Endothelial cell of hepatic sinusoid (primary cell): Measurements from ENCODE around the gene PEMT.
"Not testable (repeated sequence)": the region's sequence is repeated elsewhere in the genome, so short reads cannot be mapped to it uniquely, and the experiment has no call there.

Source experiments
- in situ Hi-C: cut with HindIII; loops from 2 replicates; pipeline ENCODE4 v1.10.0; 2017; ENCODE audit warnings: low sequenced_read_pairs

PEMT gene

DNA sequence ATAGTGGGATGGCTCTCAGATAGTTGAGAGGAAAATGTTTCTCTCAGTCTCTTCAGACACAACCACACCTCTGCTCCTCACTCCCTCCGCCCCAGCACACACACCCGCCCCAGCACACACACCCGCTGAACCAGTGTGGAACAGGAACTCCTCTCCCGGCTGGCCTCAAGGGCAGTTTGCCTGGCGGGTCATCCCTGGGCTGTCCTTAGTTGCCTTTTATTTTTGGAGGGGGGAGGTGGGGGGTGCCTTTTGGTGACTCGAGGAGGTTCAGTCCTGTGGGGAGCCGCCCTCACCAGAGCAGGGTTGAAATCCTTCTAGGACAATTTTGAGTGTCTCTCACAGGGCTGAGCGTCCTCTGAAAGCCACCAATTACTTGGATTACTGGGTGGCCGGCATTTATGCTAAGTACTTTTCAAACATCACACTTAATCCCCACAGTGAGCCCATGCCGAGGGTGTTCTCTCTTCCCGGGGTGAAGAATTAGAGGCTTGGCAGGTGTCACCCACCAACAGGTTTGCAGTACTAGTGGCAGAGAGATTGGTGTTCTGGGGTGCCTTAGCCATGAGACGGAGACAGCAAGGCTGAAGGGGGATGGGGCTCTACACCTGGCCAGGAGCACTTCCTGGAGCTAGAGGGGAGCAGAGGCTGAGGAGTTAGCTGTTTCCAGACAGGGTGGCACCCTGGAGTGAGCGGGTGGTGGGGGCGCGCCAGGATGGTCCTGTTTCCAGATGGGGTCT, 98.1 kb downstream of the PEMT start:
- in situ Hi-C loops: no loop called here

DNA sequence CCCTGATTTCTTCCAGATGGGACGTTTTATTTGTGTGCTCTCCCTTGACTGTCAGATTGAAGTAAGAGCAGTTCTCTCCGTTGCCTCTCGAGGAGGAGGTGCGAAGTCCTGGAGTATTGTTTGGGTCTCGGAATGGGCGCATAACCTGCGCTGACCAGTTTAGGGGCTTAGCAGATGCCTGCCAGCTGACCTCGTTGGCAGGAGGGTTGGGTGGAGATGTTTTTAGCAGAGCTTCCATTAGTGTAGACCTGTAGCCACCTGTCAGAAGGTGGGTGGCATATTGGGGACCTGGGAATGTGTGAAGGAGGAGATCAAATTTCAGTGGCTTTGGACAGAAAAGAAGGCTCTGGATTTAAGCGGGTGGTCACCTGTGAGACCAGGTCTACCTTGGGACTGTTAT, 98.9 kb downstream of the PEMT start:
- in situ Hi-C loops: no loop called here

DNA sequence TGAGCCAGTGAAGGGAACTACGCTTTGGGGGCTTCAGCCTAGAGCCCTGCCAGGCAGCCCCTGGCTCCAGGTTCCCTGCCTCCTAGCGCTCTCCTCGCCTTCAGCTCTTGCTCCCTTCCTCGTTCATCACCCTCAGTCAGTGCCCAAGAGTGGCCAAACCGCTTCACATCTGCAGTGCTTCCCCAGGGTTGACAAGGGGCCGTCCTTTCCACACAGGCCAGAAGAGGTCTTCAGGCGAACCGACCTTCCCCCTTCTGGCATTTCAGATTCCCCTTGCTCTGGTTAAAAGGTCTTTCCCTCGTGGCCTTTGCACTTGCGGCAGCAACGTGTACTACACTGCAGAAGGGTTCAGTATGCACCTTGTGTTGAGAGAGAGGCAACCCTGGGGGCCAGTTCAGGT, 99.4 kb downstream of the PEMT start:
- in situ Hi-C loops: no loop called here

DNA sequence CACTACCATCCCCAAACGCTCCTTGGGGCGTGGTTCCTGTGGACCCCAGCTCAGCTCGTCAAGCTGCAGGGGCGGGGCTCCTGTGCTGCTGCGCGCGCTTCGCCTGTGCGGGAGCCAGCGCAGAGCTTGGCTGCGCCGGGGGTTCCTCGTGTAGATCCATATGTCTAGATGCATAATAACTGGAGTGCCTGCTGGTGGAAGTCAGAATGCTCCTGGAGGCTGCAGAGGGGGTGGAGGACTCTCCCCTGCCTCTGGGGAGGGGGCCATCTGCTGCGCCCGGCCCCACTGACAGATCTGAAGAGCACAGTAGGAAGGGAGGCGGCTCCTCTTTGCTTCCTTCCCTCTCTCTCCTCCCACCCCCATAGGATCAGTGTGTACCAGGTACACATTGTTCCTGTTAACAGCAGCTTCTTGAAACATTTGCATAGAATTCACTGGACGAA, 99.9 kb downstream of the PEMT start:
- in situ Hi-C loops: no loop called here

DNA sequence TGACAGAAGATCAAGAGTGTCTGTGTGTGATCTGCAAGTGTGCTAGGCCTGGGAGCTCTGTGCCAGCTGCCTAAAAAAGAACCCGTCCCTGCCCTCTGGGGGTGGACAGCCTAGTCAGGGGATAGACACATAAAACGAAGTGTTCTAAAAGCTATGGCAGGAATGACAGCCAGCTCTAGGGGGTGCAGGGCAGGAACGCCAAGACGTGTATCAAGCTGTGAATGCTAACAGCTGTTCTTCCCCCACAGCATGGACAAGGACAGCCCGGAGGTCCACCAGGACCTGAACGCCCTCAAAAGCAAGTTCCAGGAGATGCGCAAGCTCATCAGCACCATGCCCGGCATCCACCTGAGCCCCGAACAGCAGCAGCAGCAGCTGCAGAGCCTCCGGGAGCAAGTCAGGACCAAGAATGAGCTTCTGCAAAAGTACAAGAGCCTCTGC, 100.5 kb downstream of the PEMT start:
- in situ Hi-C loops: no loop called here

DNA sequence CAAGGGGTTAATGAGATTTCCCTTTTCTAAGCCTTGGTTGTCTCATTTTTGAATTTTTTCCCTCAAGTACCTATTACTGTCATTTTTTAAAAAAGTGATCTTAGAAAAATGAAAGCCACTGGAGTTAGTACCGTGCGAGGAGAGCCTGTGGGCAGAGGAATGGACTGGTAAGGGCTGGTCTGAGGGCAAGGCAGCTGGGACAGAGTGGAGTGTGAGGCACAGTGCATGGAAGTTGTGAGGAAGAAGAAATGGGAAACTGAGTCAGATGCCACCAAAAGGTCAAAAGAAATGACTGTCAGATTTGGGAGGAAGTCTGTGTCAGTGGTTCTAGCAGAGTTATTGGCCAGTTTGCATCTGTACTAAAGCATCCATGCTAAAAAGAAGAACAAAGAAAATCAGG, 103.5 kb downstream of the PEMT start:
- in situ Hi-C loops: no loop called here

DNA sequence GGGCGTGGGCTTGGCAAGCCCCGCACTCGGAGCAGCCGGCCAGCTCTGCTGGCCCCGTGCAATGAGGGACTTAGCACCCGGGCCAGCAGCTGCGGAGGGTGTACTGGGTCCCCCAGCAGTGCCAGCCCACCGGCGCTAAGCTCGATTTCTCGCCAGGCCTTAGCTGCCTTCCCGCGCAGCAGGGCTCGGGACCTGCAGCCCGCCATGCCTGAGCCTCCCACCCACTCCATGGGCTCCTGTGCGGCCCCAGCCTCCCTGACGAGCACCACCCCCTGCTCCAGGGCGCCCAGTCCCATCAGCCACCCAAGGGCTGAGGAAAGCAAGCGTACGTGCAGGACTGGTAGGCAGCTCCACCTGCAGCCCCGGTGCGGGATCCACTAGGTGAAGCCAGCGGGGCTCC, 105.1 kb downstream of the PEMT start:
- in situ Hi-C loops: not testable (repeated sequence)

DNA sequence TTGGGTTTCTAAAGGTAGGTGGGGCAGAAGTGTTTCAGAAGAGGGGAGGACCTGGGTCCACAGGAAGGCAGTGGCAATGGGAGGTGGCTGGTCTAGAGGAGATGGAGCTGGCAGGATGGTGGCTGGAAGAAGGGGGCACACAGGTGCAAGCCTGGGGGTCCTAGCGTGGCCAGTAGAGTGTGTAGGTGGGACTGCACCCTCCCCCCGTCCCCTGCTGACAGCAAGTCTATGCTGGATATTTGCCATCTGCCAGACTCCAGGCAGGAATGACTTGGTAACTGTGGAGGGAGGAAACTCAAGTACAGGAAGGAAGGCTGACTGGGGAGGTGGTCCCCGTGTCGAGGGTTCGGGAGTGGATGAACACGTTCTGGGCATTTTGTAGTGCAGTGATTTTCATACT, 106.1 kb downstream of the PEMT start:
- in situ Hi-C loops: no loop called here

DNA sequence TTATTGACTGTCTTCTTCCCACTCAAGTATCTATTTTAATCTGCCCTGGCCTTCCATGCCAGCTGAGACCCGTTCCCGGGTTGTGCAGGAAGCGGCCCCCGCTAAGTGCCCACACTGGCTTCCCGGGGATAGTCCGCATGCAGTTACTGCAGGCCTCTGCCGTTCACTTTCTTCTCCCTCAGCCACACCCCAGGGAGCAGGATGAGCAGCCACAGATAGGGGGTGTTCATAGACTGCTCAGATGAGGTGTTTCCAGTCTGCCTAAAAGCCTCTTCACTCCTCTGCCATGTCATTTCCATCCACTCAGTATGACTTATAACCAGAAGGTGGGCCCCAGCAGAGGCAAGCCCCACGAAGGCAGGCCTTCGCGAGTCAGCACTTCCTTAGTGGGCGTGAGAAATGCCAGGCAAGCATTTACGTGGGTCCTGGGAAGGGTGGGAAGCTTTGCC, 107.0 kb downstream of the PEMT start:
- in situ Hi-C loops: loop anchor here (5.0 kb wide), 1 partner anchor 103 kb away; no protein-coding TSS in a partner anchor

DNA sequence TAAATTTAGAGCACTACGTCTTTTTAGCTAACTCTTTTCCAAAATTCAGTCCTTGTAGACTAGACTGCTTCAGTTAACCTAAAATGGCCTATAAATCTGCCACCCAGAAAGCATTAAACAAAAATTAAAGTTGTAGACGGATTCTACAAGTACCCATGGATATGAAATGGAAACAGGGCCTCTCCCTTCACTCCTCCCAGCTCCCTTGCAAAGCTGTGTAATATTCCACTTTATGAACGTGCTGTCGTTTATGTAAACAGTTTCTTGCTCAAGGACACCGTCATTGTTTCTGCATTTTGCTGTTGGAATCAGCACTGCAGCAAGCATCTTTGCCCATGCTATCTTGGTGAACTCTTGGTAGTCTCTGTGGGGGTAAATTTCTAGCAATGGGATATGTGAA, 109.6 kb downstream of the PEMT start:
- in situ Hi-C loops: loop anchor here (5.0 kb wide), 1 partner anchor 105 kb away; no protein-coding TSS in a partner anchor

DNA sequence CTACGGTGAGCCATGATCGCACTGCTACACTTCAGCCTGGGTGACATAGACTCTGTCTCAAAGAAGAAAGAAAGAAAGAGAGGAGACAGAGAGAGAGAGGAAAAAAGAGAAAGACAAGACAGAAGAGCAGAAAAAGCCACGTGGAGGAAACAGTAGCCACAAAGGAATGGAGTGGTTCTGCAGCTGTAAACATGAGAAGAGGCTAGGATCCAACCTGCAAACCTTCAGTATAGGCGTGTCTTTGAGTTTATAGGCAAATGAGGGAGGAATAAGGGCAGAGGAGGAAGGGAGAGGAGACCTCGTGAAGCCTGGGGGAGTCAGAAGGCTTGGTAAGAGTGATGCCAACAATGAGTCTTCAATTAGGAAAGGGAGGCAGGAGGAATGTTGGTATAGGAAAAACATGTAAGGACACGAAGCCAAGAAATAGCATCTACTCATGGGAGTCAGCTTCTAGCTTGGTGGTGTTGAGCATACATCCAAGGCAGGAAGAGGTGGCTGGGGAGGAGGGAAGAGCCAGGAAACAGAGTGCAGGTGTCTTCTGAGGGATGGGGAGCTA, 110.8 kb downstream of the PEMT start:
- in situ Hi-C loops: loop anchor here (5.0 kb wide), 1 partner anchor 107 kb away; no protein-coding TSS in a partner anchor

DNA sequence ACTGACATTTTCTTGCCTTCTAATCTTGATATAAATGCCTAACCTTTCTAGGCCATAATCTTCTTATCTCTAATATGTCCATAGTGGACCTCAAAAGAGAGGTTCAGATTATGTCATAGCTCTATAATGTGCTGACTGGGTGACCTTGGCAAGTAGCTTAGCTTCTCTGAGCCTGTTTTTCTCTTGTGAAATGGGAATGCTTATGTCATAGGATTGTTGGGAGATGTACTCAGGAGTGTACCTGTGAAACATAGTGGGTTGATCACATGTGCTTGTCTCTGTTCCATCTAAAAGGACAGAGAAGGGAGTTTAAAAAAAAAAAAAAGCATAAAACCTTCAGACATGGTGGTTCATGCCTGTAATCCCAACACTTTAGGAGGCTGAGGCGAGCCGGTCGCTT, 112.3 kb downstream of the PEMT start:
- in situ Hi-C loops: no loop called here

DNA sequence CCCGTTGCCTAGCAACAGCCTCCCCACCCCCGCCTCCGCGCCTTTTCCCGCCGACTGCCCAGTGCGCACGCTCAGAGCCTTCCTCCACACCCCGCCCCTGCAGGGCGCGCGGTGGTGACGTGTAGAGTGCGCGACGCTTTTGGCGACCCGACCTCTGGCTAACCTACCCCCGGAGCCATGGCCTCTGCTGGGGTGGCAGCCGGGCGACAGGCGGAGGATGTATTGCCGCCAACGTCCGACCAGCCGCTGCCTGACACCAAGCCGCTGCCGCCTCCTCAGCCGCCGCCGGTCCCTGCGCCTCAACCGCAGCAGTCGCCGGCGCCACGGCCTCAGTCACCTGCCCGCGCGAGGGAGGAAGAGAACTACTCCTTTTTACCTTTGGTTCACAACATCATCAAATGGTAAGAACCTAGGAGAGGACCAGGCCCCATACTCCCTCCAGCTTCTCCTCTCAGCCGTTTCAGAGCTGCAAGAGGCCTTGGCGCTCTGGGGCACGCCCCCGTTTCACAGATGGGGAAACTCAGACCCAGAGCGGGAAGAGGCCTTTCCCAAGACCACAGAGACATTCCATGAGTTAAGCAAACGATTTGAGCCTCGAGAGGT, 114.5 kb downstream of the PEMT start, which contains the start of gene MED9:
TSS of gene MED9 (plus strand) at position 136 of the 603 bp plus-strand sequence. CDS start at position 178, 42 bp downstream.
- in situ Hi-C loops: no loop called here

DNA sequence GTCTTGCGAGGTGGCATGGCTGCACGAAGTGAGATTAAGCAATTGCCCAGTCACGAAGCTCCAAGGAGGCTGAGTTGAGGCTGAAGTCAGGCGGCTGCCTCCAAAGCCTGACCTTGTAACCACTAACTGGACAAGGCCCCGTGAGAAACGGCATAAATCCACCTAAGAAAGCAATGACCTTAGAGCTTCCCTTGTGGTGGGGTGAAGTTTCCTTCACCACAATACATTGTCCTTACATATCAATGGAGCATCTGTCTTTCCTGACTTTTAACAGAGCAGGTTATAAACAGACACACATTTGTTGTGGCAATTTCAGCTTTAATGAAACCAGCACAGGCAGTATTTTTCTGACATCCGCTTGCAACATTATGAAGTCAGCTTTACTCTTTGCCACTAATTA, 117.2 kb downstream of the PEMT start:
- in situ Hi-C loops: no loop called here

DNA sequence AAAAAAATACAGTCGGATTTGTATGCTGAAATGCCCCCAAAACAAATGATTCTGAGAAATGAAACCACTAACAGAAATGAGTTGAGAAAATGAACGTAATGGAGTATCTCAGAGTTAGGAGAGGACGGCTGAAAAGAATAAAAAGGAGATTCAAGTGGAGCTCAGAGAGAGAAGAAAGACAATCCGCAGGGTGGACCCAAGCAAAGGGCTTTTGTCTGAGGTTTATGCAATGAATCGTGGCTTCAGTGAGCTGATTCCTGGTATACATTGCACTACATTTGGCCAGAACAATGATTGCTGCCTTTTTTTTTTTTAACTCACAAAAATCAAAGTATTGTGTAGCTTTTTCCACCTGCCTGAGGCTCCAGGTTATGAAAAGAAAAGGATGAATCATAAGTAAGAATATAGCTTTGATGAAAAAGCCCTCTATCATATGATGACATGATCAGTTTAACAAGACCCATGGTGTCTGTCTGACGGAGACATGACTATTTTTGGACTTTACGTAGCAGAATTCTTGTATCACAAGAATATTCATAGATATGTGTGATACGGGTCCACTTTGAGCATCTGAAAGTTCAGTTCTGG, 119.1 kb downstream of the PEMT start:
- in situ Hi-C loops: no loop called here

DNA sequence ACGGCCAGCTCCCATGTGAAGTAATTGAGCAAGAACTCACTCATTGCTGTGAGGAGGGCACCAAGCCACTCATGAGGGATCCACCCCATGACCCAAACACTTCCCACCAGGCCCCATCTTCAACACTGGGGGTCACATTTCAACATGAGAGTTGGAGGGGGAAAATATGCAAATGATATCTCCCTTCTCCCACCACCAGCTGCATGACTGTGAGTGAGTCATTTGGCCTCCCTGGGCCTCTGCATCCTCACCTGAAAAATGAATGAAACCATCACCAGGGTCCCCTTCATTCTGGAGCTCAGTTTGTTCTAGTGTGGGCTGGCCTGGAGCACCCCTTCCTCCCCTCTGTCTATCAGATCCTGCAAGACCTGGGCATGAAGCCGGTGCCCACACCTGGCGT, 121.5 kb downstream of the PEMT start:
- in situ Hi-C loops: loop anchor here (5.0 to 10.0 kb wide), 3 partner anchors 55 to 115 kb away; no protein-coding TSS in a partner anchor

DNA sequence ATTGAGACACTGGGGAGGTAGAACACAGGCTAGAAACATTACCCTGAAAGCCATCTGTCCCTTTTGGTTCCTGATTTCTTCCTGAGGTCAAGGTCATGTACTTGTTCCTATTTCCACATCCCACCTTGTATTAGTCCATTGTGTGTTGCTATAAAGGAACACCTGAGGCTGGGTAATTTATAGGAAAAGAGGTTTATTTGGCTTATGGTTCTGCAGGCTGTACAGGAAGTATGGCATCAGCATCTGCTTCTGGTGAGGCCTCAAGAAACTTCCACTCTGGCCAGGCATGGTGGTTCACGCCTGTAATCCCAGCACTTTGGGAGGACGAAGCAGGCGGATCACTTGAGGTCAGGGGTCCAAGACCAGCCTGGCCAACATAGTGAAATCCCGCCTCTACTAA, 122.2 kb downstream of the PEMT start:
- in situ Hi-C loops: loop anchor here (5.0 to 10.0 kb wide), 3 partner anchors 55 to 115 kb away; no protein-coding TSS in a partner anchor

DNA sequence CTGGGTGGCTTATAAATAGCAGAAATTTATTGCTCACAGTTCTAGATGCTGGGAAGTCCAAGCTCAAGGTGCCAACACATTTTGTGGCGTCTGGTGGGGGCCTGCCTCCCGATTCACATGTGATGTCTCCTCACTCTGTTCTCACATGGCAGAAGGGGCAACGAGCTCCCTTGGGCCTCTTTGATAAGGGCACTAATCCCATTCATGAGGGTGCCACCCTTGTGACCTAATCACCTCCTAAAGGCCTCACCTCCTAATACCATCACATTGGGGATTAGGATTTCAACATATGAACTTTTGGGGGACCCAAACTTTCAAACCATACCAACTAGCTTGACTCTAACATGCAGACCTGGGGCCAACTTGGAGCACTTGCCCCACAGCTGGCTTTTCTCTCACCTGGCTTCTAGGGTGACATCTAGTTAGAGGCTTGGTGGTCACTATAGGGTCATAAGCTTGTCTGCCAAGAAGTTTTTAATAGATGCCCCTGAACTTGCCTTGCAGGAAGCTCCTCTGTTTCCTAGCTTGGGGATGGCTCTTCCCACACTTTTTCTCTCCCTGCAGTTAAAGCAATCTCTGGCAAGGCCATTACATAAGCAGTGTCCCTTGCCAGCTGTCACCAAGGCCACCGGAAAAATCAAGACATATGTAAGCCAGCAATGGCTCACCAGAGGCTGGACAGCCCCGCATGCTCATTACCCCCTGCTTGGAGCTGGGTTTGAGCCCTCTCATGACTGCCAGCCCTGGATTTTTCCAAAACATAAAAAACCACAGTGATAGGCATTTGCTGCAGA, 123.1 kb downstream of the PEMT start:
- in situ Hi-C loops: loop anchor here (5.0 to 10.0 kb wide), 3 partner anchors 56 to 116 kb away; no protein-coding TSS in a partner anchor

DNA sequence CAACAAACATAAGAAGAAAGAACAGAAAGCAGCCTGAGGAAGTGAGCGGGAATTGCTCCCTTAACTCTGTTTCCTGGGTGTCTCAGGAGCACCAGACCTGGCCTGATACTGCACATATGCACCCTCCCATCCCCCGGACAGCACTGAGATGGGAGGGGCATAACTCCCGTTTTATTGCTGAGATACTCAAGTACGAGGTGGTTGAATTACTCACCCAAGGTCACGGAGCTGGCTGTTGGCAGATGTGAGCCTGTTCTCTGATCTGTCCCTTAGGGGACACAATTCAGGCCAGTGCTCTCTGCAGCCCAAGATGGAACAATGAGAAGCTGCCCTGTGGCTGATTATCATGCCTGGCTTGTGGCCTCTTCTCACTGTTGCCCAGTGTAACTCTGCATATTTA, 123.8 kb downstream of the PEMT start:
- in situ Hi-C loops: loop anchor here (5.0 to 10.0 kb wide), 3 partner anchors 57 to 117 kb away; no protein-coding TSS in a partner anchor

DNA sequence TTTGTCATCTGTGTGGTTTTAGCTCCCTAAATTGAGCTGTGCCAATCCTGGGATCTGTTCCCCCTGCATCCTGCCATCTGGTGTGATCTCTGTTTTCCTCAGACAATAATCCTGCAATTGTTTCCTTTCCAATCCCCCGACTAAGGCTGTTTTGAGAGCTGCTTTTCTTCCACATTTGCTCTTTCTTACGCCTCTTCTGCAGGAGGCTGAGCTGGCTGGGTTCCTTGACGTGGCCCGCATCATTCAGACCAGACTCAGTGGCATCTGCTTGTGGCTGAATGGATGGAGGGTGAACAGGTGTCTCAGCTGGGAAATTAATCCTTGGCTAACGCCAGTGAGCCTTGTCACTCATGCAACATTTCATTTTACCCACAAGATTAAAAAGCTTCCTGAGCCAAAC, 124.5 kb downstream of the PEMT start:
- in situ Hi-C loops: loop anchor here (5.0 to 10.0 kb wide), 3 partner anchors 58 to 118 kb away; no protein-coding TSS in a partner anchor
